DND-41 (cell line): Measurements from ENCODE around the gene SMG6.
A peak's percentile ranks its signal among the peaks of the same experiment; 100 is the strongest.
"Not testable (repeated sequence)": the region's sequence is repeated elsewhere in the genome, so short reads cannot be mapped to it uniquely, and the experiment has no call there.

Experiments
- ATAC-seq: fragments of 200-7000 bp; cut with Tn5 transposase; 3 replicates; pipeline ENCODE4 v1.9.1; 2021; ENCODE audit warnings: low read depth; ENCODE audit not compliant: insufficient read depth
- DNase-seq: peaks from one replicate; pipeline ENCODE4 v3.0.0-alpha.2; 2020
- H2AFZ ChIP-seq: 2 replicates; pipeline ENCODE4 v1.6.0; 2012; ENCODE audit warnings: low read depth, low read length
- H3K27ac ChIP-seq: 2 replicates; pipeline ENCODE4 v1.5.1; 2012; ENCODE audit warnings: low read length, inconsistent platforms
- H3K27me3 ChIP-seq: fragments of 200-600 bp; sonication (generic); 2 replicates; pipeline ENCODE4 v1.6.0; 2012; ENCODE audit warnings: low read length, mild to moderate bottlenecking, inconsistent platforms; ENCODE audit not compliant: insufficient read depth, poor library complexity
- H3K36me3 ChIP-seq: 2 replicates; pipeline ENCODE4 v1.5.1; 2012; ENCODE audit warnings: low read length, inconsistent platforms; ENCODE audit not compliant: insufficient read depth
- H3K4me1 ChIP-seq: 2 replicates; pipeline ENCODE4 v1.5.1; 2012; ENCODE audit warnings: mild to moderate bottlenecking, low read length; ENCODE audit not compliant: insufficient read depth
- H3K4me2 ChIP-seq: 2 replicates; pipeline ENCODE4 v1.6.0; 2012; ENCODE audit warnings: mild to moderate bottlenecking, moderate library complexity, low read length, inconsistent platforms; ENCODE audit not compliant: insufficient read depth
- H3K4me3 ChIP-seq, 2 experiments: fragments of 200-600 bp in 1 of 2; shearing (Covaris generic) in 1 of 2; 2 replicates each; pipeline ENCODE4 v1.5.1; 2012 to 2016; ENCODE audit warnings: inconsistent platforms in 2 of 2, low read length in 2 of 2, mild to moderate bottlenecking in 2 of 2, low read depth in 1 of 2, moderate library complexity in 1 of 2
- H3K79me2 ChIP-seq: 2 replicates; pipeline ENCODE4 v1.6.0; 2012; ENCODE audit warnings: low read length, inconsistent platforms; ENCODE audit not compliant: insufficient read depth
- H3K9ac ChIP-seq: 2 replicates; pipeline ENCODE4 v1.6.0; 2012; ENCODE audit warnings: low read depth, mild to moderate bottlenecking, inconsistent platforms, low read length, moderate library complexity
- H3K9me3 ChIP-seq: 2 replicates; pipeline ENCODE4 v1.5.1; 2012; ENCODE audit warnings: low read length, moderate library complexity, mild to moderate bottlenecking, inconsistent platforms; ENCODE audit not compliant: insufficient read depth, severe bottlenecking
- H4K20me1 ChIP-seq: 2 replicates; pipeline ENCODE4 v1.6.0; 2012; ENCODE audit warnings: low read length; ENCODE audit not compliant: insufficient read depth
- CTCF ChIP-seq: IDR thresholded peaks from 2 replicates; pipeline ENCODE4 v1.5.1; 2012; ENCODE audit warnings: borderline replicate concordance, low read length, moderate library complexity, mild to moderate bottlenecking; ENCODE audit not compliant: poor library complexity, severe bottlenecking; ENCODE audit errors: extremely low read depth
- EZH2 ChIP-seq: IDR thresholded peaks from 3 replicates; pipeline ENCODE4 v1.6.1; 2012; ENCODE audit warnings: borderline replicate concordance, low read depth, mild to moderate bottlenecking, moderate library complexity, low read length, inconsistent platforms; ENCODE audit not compliant: severe bottlenecking

Gene SMG6

DNA sequence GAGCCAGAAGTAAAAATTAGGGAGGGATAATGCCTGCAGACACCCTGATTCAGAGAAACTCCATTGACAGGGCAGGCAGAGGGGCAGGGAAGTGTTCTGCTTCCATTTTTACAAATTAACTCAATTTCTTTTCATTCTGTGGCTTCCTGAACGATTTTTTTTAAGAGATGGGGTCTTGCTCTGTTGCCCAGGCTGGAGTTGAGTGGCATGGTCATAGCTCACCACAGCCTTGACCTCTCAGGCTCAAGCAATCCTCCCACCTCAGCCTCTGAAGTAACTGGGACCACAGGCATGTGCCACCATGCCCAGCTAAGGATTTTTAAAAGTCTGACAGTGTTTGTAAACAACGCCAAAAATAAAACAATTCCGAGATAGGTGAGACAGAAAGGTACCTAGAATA is 99.8 kb downstream of the SMG6 start:
- Histone ChIP-seq H3K4me2 (no peak overlapping the region), H2AFZ (no peak overlapping the region), H3K4me1 (peaks cover 16% of the 10 kb centered on the region), H4K20me1 (no peaks in the 10 kb centered on the region; the same call in 1 of the 2 replicates), H3K79me2 (peaks cover 3% of the 10 kb centered on the region; the same call in 1 of the 2 replicates), H3K9me3 (no peaks in the 10 kb centered on the region), H3K4me3 (no peak overlapping the region), H3K27ac (peak overlapping the region; percentile 23; the same call in 1 of the 2 replicates), H3K27me3 (no peaks in the 10 kb centered on the region), H3K36me3 (peaks cover 24% of the 10 kb centered on the region), H3K9ac (no peak overlapping the region)
- TF ChIP-seq CTCF (no peak), EZH2 (no peak)
- DNase-seq = no peak
- no peak for ATAC-seq

DNA sequence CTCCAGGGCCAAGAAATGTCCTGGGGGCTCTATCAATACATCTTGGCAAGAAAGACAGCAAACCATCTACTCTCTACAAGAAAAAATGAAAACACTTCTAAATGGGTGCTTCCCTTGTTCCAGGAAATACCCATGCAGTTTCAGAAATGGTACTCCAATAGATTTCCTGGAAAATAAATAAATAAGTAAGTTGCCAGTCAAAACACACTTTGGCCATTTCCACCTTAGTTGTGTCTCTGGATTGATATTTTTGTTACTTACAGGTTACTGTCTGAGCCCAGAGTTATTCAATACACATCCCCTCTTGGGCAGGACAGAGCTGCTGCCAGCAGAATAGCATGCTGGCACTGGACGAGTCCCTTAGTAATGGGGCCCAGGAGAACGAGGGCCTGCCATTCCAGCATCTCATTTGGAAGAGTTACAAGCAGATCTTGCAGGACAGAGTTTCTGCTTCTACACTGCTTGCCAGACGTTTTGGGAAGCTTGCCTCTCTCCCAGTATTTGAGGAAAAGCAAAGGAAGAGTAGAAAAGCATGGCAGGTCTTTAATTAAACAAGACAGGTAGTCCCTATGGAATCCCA is 100.5 kb downstream of the SMG6 start:
- H3K36me3 ChIP-seq = peaks cover 17% of the 10 kb centered on the region
- no peak overlapping the region for H3K9ac ChIP-seq
- no peak for TF ChIP-seq EZH2
- TF ChIP-seq CTCF = no peak
- H3K27ac ChIP-seq = peak overlapping the region; percentile 39; the same call in 1 of the 2 replicates
- ATAC-seq (peak; percentile 33; the same call in 2 of the 3 replicates), DNase-seq (no peak)
- no peaks in the 10 kb centered on the region for H3K9me3 ChIP-seq
- no peak overlapping the region for H2AFZ ChIP-seq
- no peaks in the 10 kb centered on the region for H3K27me3 ChIP-seq
- peaks cover 3% of the 10 kb centered on the region; the same call in 1 of the 2 replicates for H3K79me2 ChIP-seq
- peaks cover 16% of the 10 kb centered on the region for H3K4me1 ChIP-seq
- no peak overlapping the region for H3K4me2 ChIP-seq
- H4K20me1 ChIP-seq = no peaks in the 10 kb centered on the region; the same call in 1 of the 2 replicates
- H3K4me3 ChIP-seq = no peak overlapping the region

GRCh38 chr17:2202302-2202995 is 101.1 kb downstream of the SMG6 start:
- H3K4me1 ChIP-seq = peaks cover 16% of the 10 kb centered on the region
- TF ChIP-seq EZH2 (no peak), CTCF (no peak)
- DNase-seq (no peak), ATAC-seq (peak; percentile 78)
- H3K27me3 ChIP-seq = no peaks in the 10 kb centered on the region
- H2AFZ ChIP-seq = no peak overlapping the region
- H3K4me3 ChIP-seq = no peak overlapping the region
- H3K9ac ChIP-seq = no peak overlapping the region
- H3K79me2 ChIP-seq = peaks cover 4% of the 10 kb centered on the region; the same call in 1 of the 2 replicates
- peaks cover 13% of the 10 kb centered on the region for H3K36me3 ChIP-seq
- H3K27ac ChIP-seq = peak overlapping the region; percentile 39
- no peak overlapping the region for H3K4me2 ChIP-seq
- no peaks in the 10 kb centered on the region; the same call in 1 of the 2 replicates for H4K20me1 ChIP-seq
- no peaks in the 10 kb centered on the region for H3K9me3 ChIP-seq

GRCh38 chr17:2199386-2199785 is 104.2 kb downstream of the SMG6 start:
- not testable (repeated sequence) for H3K4me3 ChIP-seq, H3K9ac ChIP-seq, H2AFZ ChIP-seq, H4K20me1 ChIP-seq, DNase-seq, H3K79me2 ChIP-seq, H3K9me3 ChIP-seq, H3K27ac ChIP-seq, ATAC-seq, H3K27me3 ChIP-seq, H3K4me2 ChIP-seq
- Histone ChIP-seq H3K36me3 (peaks cover 24% of the 10 kb centered on the region), H3K4me1 (peaks cover 22% of the 10 kb centered on the region)
